Measurements from ENCODE around the gene NEURL1.
"Not testable (repeated sequence)": the region's sequence is repeated elsewhere in the genome, so short reads cannot be mapped to it uniquely, and the experiment has no call there.

The NEURL1 gene

DNA sequence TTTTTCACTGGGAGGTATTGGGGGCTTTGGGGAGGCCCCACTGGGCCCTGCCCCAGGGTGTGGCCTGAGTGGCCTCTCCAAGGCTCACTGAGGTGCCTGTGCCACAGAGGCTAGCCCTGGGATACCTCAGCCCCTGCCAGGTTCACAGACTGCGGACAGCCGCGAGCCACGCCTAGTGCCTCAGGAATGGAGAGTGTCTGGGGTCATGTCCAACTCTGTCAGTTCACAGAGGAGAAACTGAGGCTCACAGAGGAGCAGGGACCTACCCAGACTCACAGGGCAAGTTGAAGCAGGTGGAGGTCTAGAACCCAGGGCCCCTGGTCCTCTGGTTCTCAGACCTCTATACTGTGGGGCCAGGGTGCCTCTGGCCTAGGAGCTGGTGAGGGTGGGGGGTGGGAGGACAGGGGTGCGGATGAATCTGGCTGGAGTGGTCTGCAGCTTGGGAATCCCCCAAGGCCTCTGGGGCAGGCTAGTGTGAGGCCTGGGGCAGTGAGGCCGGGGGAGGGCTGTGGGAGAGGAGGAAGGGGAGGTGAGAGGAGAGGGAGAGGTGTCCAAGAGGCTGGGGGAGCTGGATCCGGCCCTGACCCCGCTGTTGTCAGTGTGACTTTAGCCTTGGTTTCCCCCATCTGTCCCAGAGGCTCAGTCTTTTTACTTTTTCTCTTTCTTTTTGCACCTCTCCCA, 20.0 kb downstream of the NEURL1 start:
- H3K9ac ChIP-seq (ENCODE audit: low read depth in 1 of 2, low read length in 2 of 2) = peak overlapping the region in 1 of 2 donors; percentile 34
- H3K36me3 ChIP-seq (ENCODE audit: control insufficient read depth in 2 of 2, insufficient read depth in 2 of 2, low read length in 2 of 2) = no peaks in the 10 kb centered on the region
- no peaks in the 10 kb centered on the region for H3K27me3 ChIP-seq (ENCODE audit: control insufficient read depth in 2 of 2, insufficient read depth in 2 of 2, low read length in 2 of 2)
- peak overlapping the region; percentile 58 to 60 for H3K27ac ChIP-seq (ENCODE audit: low read depth in 2 of 2, low read length in 2 of 2)
- H3K9me3 ChIP-seq (ENCODE audit: control insufficient read depth in 2 of 2, low read length in 2 of 2) = no peaks in the 10 kb centered on the region
- no peak overlapping the region for H3K4me3 ChIP-seq (ENCODE audit: low read length in 2 of 2)
- peaks cover 16 to 25% of the 10 kb centered on the region in 2 donors for H3K4me1 ChIP-seq (ENCODE audit: control insufficient read depth in 2 of 2, insufficient read depth in 2 of 2, low read length in 2 of 2)

GRCh38 chr10:103514244-103514643, 20.7 kb downstream of the NEURL1 start:
- Histone ChIP-seq H3K9ac (ENCODE audit: low read depth in 1 of 2, low read length in 2 of 2) (no peak overlapping the region), H3K4me1 (ENCODE audit: control insufficient read depth in 2 of 2, insufficient read depth in 2 of 2, low read length in 2 of 2) (peaks cover 16 to 25% of the 10 kb centered on the region in 2 donors), H3K4me3 (ENCODE audit: low read length in 2 of 2) (no peak overlapping the region), H3K36me3 (ENCODE audit: control insufficient read depth in 2 of 2, insufficient read depth in 2 of 2, low read length in 2 of 2) (no peaks in the 10 kb centered on the region), H3K9me3 (ENCODE audit: control insufficient read depth in 2 of 2, low read length in 2 of 2) (no peaks in the 10 kb centered on the region), H3K27ac (ENCODE audit: low read depth in 2 of 2, low read length in 2 of 2) (no peak overlapping the region), H3K27me3 (ENCODE audit: control insufficient read depth in 2 of 2, insufficient read depth in 2 of 2, low read length in 2 of 2) (no peaks in the 10 kb centered on the region)

DNA sequence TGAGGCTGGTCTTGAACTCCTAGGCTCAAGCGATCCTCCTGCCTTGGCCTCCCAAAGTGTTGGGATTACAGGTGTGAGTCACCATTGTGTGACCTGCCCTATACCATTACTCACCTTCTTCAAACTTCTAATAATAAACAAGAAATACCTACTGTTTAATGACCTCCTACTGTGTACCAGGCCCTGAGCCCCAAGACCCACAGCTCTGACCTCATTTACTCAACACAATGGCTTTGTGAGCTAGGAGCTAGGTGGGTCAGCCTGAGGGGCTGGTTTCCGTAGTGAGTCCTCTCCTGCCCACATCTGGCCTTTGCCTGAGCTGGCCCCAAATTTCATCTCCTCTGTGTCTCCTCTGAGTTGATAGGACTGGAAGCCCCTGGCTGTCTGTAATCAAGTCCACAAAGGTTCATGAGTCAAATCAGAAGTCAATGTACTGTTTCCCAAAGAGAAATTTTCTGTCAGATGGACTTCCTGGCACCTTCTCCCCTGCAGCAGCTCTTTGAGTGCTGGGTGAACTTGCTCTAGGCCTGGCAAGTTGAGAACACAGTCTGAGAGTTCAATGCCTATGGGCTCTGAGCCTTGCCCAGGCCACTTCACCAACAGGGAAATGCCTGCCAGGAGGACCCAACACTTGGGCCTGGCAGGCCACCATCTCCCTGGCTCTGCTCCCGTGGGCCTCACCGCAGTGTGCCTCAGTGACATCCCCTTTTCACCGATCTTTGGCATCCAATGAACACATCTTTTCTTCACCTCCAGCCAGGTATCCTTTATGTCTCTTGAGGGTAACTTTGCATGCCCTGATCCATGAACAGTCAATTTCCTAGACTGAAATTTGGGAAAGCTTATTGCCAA, 24.0 kb downstream of the NEURL1 start:
- Histone ChIP-seq H3K4me3 (ENCODE audit: low read length in 2 of 2) (no peak overlapping the region), H3K27me3 (ENCODE audit: control insufficient read depth in 2 of 2, insufficient read depth in 2 of 2, low read length in 2 of 2) (no peaks in the 10 kb centered on the region), H3K4me1 (ENCODE audit: control insufficient read depth in 2 of 2, insufficient read depth in 2 of 2, low read length in 2 of 2) (peaks cover 12 to 19% of the 10 kb centered on the region in 2 donors), H3K36me3 (ENCODE audit: control insufficient read depth in 2 of 2, insufficient read depth in 2 of 2, low read length in 2 of 2) (no peaks in the 10 kb centered on the region), H3K27ac (ENCODE audit: low read depth in 2 of 2, low read length in 2 of 2) (no peak overlapping the region), H3K9me3 (ENCODE audit: control insufficient read depth in 2 of 2, low read length in 2 of 2) (no peaks in the 10 kb centered on the region), H3K9ac (ENCODE audit: low read depth in 1 of 2, low read length in 2 of 2) (no peak overlapping the region)

GRCh38 chr10:103519798-103520197, 26.3 kb downstream of the NEURL1 start:
- Histone ChIP-seq H3K4me3 (ENCODE audit: low read length in 2 of 2) (no peak overlapping the region), H3K9ac (ENCODE audit: low read depth in 1 of 2, low read length in 2 of 2) (no peak overlapping the region), H3K36me3 (ENCODE audit: control insufficient read depth in 2 of 2, insufficient read depth in 2 of 2, low read length in 2 of 2) (no peaks in the 10 kb centered on the region)

DNA sequence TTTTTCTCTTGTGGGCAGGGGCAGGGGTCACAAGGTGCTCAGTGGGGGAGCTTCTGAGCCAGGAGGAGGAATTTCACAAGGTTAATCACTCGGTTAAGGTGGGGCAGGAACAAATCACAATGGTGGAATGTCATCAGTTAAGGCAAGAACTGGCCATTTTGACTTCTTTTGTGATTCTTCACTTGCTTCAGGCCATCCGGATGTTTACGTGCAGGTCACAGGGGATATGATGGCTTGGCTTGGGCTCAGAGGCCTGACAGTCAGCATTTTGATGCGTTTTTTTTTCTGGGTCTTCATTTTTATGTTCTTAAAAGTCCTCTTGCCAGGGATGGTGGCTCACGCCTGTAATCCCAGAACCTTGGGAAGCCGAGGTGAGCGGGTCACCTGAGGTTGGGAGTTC, 28.5 kb downstream of the NEURL1 start:
- H3K4me1 ChIP-seq (ENCODE audit: control insufficient read depth in 2 of 2, insufficient read depth in 2 of 2, low read length in 2 of 2); H3K27me3 ChIP-seq (ENCODE audit: control insufficient read depth in 2 of 2, insufficient read depth in 2 of 2, low read length in 2 of 2); H3K9ac ChIP-seq (ENCODE audit: low read depth in 1 of 2, low read length in 2 of 2); H3K4me3 ChIP-seq (ENCODE audit: low read length in 2 of 2); H3K9me3 ChIP-seq (ENCODE audit: control insufficient read depth in 2 of 2, low read length in 2 of 2); H3K27ac ChIP-seq (ENCODE audit: low read depth in 2 of 2, low read length in 2 of 2); H3K36me3 ChIP-seq (ENCODE audit: control insufficient read depth in 2 of 2, insufficient read depth in 2 of 2, low read length in 2 of 2): not testable (repeated sequence)

More at GRCh38 chr10:103519798-103520197, 26.3 kb downstream of the NEURL1 start:
- Histone ChIP-seq H3K9me3 (ENCODE audit: control insufficient read depth in 2 of 2, low read length in 2 of 2) (no peaks in the 10 kb centered on the region), H3K27me3 (ENCODE audit: control insufficient read depth in 2 of 2, insufficient read depth in 2 of 2, low read length in 2 of 2) (no peaks in the 10 kb centered on the region), H3K27ac (ENCODE audit: low read depth in 2 of 2, low read length in 2 of 2) (no peak overlapping the region), H3K4me1 (ENCODE audit: control insufficient read depth in 2 of 2, insufficient read depth in 2 of 2, low read length in 2 of 2) (peaks cover 0 to 6% of the 10 kb centered on the region in 2 donors)

DNA sequence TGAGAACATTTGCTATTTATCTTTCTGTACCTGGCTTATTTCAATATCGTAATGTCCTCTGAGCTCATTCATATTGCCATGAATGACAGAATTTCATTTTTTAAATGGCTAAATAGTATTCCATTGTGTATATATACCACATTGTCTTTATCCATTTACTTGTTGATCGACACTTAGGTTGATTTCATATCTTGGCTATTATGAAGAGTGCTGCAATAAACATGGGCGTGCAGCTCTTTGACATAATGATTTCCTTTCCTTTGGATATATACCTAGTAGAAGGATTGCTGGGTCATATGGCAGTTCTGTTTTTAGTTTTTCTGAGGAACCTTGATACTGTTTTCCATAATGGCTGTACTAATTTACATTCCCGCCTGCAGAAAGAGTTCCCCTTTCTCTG, 30.2 kb downstream of the NEURL1 start:
- Histone ChIP-seq H3K27me3 (ENCODE audit: control insufficient read depth in 2 of 2, insufficient read depth in 2 of 2, low read length in 2 of 2) (no peaks in the 10 kb centered on the region), H3K4me3 (ENCODE audit: low read length in 2 of 2) (no peak overlapping the region), H3K36me3 (ENCODE audit: control insufficient read depth in 2 of 2, insufficient read depth in 2 of 2, low read length in 2 of 2) (no peaks in the 10 kb centered on the region), H3K4me1 (ENCODE audit: control insufficient read depth in 2 of 2, insufficient read depth in 2 of 2, low read length in 2 of 2) (no peaks in the 10 kb centered on the region), H3K27ac (ENCODE audit: low read depth in 2 of 2, low read length in 2 of 2) (no peak overlapping the region), H3K9ac (ENCODE audit: low read depth in 1 of 2, low read length in 2 of 2) (no peak overlapping the region), H3K9me3 (ENCODE audit: control insufficient read depth in 2 of 2, low read length in 2 of 2) (no peaks in the 10 kb centered on the region)

GRCh38 chr10:103525901-103526300, 32.4 kb downstream of the NEURL1 start:
- no peaks in the 10 kb centered on the region for H3K9me3 ChIP-seq (ENCODE audit: control insufficient read depth in 2 of 2, low read length in 2 of 2)
- no peaks in the 10 kb centered on the region for H3K36me3 ChIP-seq (ENCODE audit: control insufficient read depth in 2 of 2, insufficient read depth in 2 of 2, low read length in 2 of 2)
- H3K9ac ChIP-seq (ENCODE audit: low read depth in 1 of 2, low read length in 2 of 2) = no peak overlapping the region
- H3K27me3 ChIP-seq (ENCODE audit: control insufficient read depth in 2 of 2, insufficient read depth in 2 of 2, low read length in 2 of 2) = no peaks in the 10 kb centered on the region
- no peak overlapping the region for H3K4me3 ChIP-seq (ENCODE audit: low read length in 2 of 2)
- H3K4me1 ChIP-seq (ENCODE audit: control insufficient read depth in 2 of 2, insufficient read depth in 2 of 2, low read length in 2 of 2) = no peaks in the 10 kb centered on the region
- H3K27ac ChIP-seq (ENCODE audit: low read depth in 2 of 2, low read length in 2 of 2) = no peak overlapping the region

DNA sequence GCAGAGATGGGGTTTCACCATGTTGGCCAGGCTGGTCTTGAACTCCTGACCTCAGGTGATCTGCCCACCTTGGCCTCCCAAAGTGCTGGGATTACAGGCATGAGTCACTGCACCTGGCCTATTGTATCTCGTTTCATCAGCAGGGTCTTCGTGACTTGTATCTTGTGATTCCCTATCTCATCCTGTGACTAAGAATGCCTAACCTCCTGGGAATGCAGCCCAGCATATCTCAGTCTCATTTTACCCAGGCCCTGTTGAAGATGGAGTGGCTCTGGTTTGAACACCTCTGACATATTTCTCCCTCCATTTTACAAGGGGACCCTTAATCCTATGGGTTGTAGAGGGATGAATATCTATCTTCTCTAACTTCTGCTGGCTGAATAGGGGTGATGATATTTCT, 34.0 kb downstream of the NEURL1 start:
- not testable (repeated sequence) for H3K27ac ChIP-seq (ENCODE audit: low read depth in 2 of 2, low read length in 2 of 2); H3K9me3 ChIP-seq (ENCODE audit: control insufficient read depth in 2 of 2, low read length in 2 of 2); H3K36me3 ChIP-seq (ENCODE audit: control insufficient read depth in 2 of 2, insufficient read depth in 2 of 2, low read length in 2 of 2); H3K4me3 ChIP-seq (ENCODE audit: low read length in 2 of 2); H3K4me1 ChIP-seq (ENCODE audit: control insufficient read depth in 2 of 2, insufficient read depth in 2 of 2, low read length in 2 of 2); H3K9ac ChIP-seq (ENCODE audit: low read depth in 1 of 2, low read length in 2 of 2); H3K27me3 ChIP-seq (ENCODE audit: control insufficient read depth in 2 of 2, insufficient read depth in 2 of 2, low read length in 2 of 2)

- Histone ChIP-seq H3K27me3 (ENCODE audit: control insufficient read depth in 2 of 2, insufficient read depth in 2 of 2, low read length in 2 of 2) (no peaks in the 10 kb centered on the region), H3K9ac (ENCODE audit: low read depth in 1 of 2, low read length in 2 of 2) (no peak overlapping the region), H3K27ac (ENCODE audit: low read depth in 2 of 2, low read length in 2 of 2) (no peak overlapping the region), H3K4me3 (ENCODE audit: low read length in 2 of 2) (no peak overlapping the region), H3K36me3 (ENCODE audit: control insufficient read depth in 2 of 2, insufficient read depth in 2 of 2, low read length in 2 of 2) (no peaks in the 10 kb centered on the region), H3K9me3 (ENCODE audit: control insufficient read depth in 2 of 2, low read length in 2 of 2) (no peaks in the 10 kb centered on the region), H3K4me1 (ENCODE audit: control insufficient read depth in 2 of 2, insufficient read depth in 2 of 2, low read length in 2 of 2) (no peaks in the 10 kb centered on the region)
Observed at GRCh38 chr10:103528549-103528948, 35.0 kb downstream of the NEURL1 start.

DNA sequence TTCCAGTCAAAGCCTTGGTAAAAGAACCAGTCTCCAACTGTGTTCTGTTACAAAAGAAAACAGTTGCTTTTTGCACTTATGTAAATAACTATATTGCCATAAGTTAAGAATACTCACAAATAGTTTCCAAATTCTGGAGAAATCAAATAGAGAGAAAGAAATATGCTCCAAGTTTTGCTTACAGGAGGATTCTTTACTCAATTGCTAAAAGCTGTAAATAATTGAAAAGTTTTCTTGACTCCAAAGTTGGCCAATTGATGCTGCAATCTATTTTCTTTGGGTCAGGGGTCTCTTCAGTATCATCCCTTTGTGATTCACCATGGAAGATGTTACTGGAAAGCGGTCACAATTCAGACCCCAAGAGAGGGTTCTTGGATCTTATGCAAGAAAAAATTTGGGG, 36.0 kb downstream of the NEURL1 start:
- H3K4me1 ChIP-seq (ENCODE audit: control insufficient read depth in 2 of 2, insufficient read depth in 2 of 2, low read length in 2 of 2) = no peaks in the 10 kb centered on the region
- H3K27ac ChIP-seq (ENCODE audit: low read depth in 2 of 2, low read length in 2 of 2) = no peak overlapping the region
- no peaks in the 10 kb centered on the region for H3K27me3 ChIP-seq (ENCODE audit: control insufficient read depth in 2 of 2, insufficient read depth in 2 of 2, low read length in 2 of 2)
- no peaks in the 10 kb centered on the region for H3K9me3 ChIP-seq (ENCODE audit: control insufficient read depth in 2 of 2, low read length in 2 of 2)
- H3K4me3 ChIP-seq (ENCODE audit: low read length in 2 of 2) = no peak overlapping the region
- no peaks in the 10 kb centered on the region for H3K36me3 ChIP-seq (ENCODE audit: control insufficient read depth in 2 of 2, insufficient read depth in 2 of 2, low read length in 2 of 2)
- no peak overlapping the region for H3K9ac ChIP-seq (ENCODE audit: low read depth in 1 of 2, low read length in 2 of 2)

Measured in mucosa of rectum (tissue), 2 donors.